Stomach (tissue), 9 donors: ENCODE measurements around the gene RPL10A. TPM values are rescaled to one million over a fixed set of nuclear protein-coding genes. Genes with fewer than 3 reads are reported as not detected.

Source experiments
- DNase-seq, 2 donors: peaks; one replicate each; pipeline versions ENCODE4 v3.0.0 to v3.0.0-alpha.2; 2013 to 2019
- H3K27ac ChIP-seq, 5 donors: fragments of 200-600 bp in 4 of 5; sonication (generic) in 4 of 5; one replicate each; pipeline ENCODE4 v1.5.1; 2013 to 2019; ENCODE audit warnings: mild to moderate bottlenecking in 1 of 5, moderate library complexity in 1 of 5
- H3K27me3 ChIP-seq, 3 donors: fragments of 200-600 bp; sonication (generic); one replicate each; pipeline ENCODE4 v1.5.1; 2017 to 2019; ENCODE audit warnings: mixed run types in 1 of 3
- H3K36me3 ChIP-seq, 4 donors: fragments of 200-600 bp; sonication (generic); 1 replicate in 3 of 4; 2 replicates in 1 of 4; pipeline ENCODE4 v1.5.1; 2016 to 2019
- H3K4me1 ChIP-seq, 4 donors: fragments of 200-600 bp; sonication (generic); one replicate each; pipeline ENCODE4 v1.5.1; 2016 to 2019
- H3K4me3 ChIP-seq, 4 donors: fragments of 200-600 bp; sonication (generic) in 3 of 4; one replicate each; pipeline ENCODE4 v1.5.1; 2016 to 2019; ENCODE audit warnings: mild to moderate bottlenecking in 1 of 4
- H3K9me3 ChIP-seq, 4 donors: fragments of 200-600 bp; sonication (generic); one replicate each; pipeline ENCODE4 v1.5.1; 2016 to 2019
- EP300 ChIP-seq: sonication (generic); formaldehyde crosslinking; IDR thresholded peaks from one replicate; pipeline ENCODE4 v1.6.1; 2017; ENCODE audit warnings: antibody characterized with exemption
- POLR2A ChIP-seq, 4 donors: fragments of 450-650 bp; IDR thresholded peaks; one replicate each; pipeline ENCODE4 v1.6.1; 2016; ENCODE audit warnings: antibody characterized with exemption in 4 of 4, control low read depth in 2 of 4, mild to moderate bottlenecking in 1 of 4, moderate library complexity in 1 of 4
- POLR2AphosphoS5 ChIP-seq, 3 donors: sonication (generic); formaldehyde crosslinking; IDR thresholded peaks; one replicate each; pipeline ENCODE4 v1.6.1; 2016; ENCODE audit warnings: antibody characterized with exemption in 3 of 3
- WGBS, 5 donors: extraction: QIAGEN DNeasy Blood & Tissue Kit in 3 of 5; methylation state at CpG; one replicate each; pipeline versions ENCODE4 v1.1.5 to v1.1.7; 2013 to 2018; 5-methylcytosine and 5-hydroxymethylcytosine counted together
- intact Hi-C: fragments of 100-400 bp; cut with DNase I; formaldehyde crosslinking; loops from one replicate; pipeline ENCODE4 v1.15.1; 2023; ENCODE audit warnings: low total_unique reads
- polyA plus RNA-seq, 3 donors: library from polyadenylated mRNA; stranded (reverse); fragments of 200-250 nt; gene quantifications; one replicate each; pipeline ENCODE4 v1.2.3, GENCODE V29; 2013
- total RNA-seq, 5 donors: library from RNA; depleted of rRNA; stranded (reverse); fragments of >200 nt; gene quantifications; one replicate each; pipeline versions ENCODE4 v1.1.0 to v1.2.3, GENCODE V29; 2014 to 2016
- TF ChIP-seq, protein P1 (sequence below), 7 experiments: fragments of 450-650 bp in 4 of 7; fragments of 200-600 bp in 3 of 7; sonication (generic) in 3 of 7; IDR thresholded peaks; one replicate each; pipeline ENCODE4 v1.5.1; 2016 to 2019; ENCODE audit warnings: antibody characterized with exemption in 7 of 7, control low read depth in 2 of 7, mild to moderate bottlenecking in 1 of 7
- donor health status: healthy with polysubstance abuse.
- donor health status: Bipolar disorder and iron deficiency.
- donor health status: healthy.

Gene RPL10A
- total and polyA plus RNA-seq, 8 donors: 584 to 2,710 (median 1,962) TPM

DNA sequence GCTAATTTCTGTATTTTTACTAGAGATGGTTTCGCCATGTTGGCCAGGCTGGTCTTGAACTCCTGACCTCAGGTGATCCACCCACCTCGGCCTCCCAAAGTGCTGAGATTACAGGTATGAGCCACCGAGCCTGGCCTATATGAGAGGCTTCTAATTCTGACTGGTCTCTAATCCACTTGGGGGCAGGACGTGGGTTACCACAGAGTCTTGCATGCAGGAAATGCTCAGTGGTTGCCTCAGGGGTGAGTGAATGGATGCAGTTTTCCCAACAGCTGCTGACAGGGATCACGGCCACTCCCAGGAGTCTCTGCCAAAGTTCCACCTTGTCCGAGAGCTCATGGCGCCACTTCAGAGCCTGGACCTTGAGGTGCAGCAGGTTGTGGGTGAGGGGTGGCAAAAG lies 22.5 kb upstream of the RPL10A start:
- 79 to 86% (median 83%) methylated on average over 6 to 7 of the region's 7 CpGs for WGBS, 5 donors
- Histone ChIP-seq H3K27ac (no peak overlapping the region), H3K4me3 (no peak overlapping the region), H3K4me1 (no peaks in the 10 kb centered on the region), H3K9me3 (no peaks in the 10 kb centered on the region), H3K36me3 (no peaks in the 10 kb centered on the region), H3K27me3 (no peaks in the 10 kb centered on the region)
- DNase-seq: no peak
- intact Hi-C loops: no loop called here
- no peak for TF ChIP-seq EP300
- TF ChIP-seq POLR2AphosphoS5 (IDR thresholded peaks at IDR 0.05): no peak
- TF ChIP-seq, protein P1, sequence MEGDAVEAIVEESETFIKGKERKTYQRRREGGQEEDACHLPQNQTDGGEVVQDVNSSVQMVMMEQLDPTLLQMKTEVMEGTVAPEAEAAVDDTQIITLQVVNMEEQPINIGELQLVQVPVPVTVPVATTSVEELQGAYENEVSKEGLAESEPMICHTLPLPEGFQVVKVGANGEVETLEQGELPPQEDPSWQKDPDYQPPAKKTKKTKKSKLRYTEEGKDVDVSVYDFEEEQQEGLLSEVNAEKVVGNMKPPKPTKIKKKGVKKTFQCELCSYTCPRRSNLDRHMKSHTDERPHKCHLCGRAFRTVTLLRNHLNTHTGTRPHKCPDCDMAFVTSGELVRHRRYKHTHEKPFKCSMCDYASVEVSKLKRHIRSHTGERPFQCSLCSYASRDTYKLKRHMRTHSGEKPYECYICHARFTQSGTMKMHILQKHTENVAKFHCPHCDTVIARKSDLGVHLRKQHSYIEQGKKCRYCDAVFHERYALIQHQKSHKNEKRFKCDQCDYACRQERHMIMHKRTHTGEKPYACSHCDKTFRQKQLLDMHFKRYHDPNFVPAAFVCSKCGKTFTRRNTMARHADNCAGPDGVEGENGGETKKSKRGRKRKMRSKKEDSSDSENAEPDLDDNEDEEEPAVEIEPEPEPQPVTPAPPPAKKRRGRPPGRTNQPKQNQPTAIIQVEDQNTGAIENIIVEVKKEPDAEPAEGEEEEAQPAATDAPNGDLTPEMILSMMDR (IDR thresholded peaks at IDR 0.05): no peak
- no peak for TF ChIP-seq POLR2A (IDR thresholded peaks at IDR 0.05)

DNA sequence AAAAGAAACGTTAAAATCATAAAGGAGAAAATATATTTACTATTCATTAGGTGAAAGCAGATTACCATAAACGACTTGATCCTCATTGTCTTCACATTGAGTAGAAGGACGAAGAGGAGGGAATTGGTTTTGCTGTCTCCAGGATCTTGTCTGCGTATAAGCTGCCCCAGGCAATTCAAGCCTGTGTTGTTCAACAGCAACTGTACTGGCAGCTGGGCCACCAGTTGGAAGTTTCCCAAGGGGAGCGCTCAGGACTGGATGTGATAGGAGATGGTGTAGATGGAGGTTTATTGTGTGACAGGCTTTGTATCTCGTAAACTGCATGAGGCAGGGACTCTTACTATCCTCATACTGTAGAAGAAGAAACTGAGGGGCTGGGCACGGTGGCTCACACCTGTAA lies 20.0 kb upstream of the RPL10A start:
- no peak overlapping the region for H3K27ac ChIP-seq
- TF ChIP-seq POLR2AphosphoS5 (IDR thresholded peaks at IDR 0.05) (no peak), POLR2A (IDR thresholded peaks at IDR 0.05) (no peak), EP300 (no peak)
- TF ChIP-seq, protein P1 (IDR thresholded peaks at IDR 0.05): no peak
- no peaks in the 10 kb centered on the region for H3K27me3 ChIP-seq
- DNase-seq: no peak
- H3K4me1 ChIP-seq: peaks cover 9 to 16% (median 14%) of the 10 kb centered on the region in 4 donors
- H3K4me3 ChIP-seq: no peak overlapping the region
- H3K36me3 ChIP-seq: no peaks in the 10 kb centered on the region
- H3K9me3 ChIP-seq: no peaks in the 10 kb centered on the region
- intact Hi-C loops: no loop called here
- WGBS, 5 donors: 72 to 80% (median 74%) methylated on average over 7 of the region's 7 CpGs

DNA sequence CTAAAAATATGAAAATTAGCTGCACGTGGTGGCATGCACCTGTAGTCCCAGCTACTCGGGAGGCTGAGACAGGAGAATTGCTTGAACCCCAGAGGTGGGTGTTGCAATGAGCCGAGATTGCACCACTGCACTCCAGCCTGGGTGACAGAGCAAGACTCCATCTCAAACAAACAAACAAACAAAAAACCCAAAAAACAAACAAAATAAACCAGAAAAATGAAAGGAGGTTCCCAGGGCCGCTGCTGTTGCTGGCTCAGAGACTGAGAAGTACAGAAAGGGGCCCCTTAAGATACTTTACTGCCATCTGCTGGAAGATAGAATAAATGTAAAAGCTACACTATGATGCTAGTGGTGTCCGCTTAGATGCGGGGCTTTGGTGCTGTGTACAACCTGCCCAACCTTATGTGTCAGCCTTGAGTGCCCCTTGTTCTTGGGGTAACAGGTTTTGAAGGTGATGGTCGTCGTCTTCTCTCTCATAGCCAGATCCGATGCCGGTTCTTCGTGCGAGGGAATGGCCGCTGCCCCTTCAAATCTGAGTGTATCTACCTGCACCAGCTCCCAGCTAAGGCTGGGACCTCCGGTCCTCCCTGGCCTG lies 18.8 kb upstream of the RPL10A start:
- H3K27ac ChIP-seq: no peak overlapping the region
- intact Hi-C loops: no loop called here
- H3K36me3 ChIP-seq: no peaks in the 10 kb centered on the region
- H3K4me1 ChIP-seq: peaks cover 15 to 28% (median 22%) of the 10 kb centered on the region in 4 donors
- H3K4me3 ChIP-seq: no peak overlapping the region
- H3K9me3 ChIP-seq: no peaks in the 10 kb centered on the region
- peak; percentile 33 to 86 for DNase-seq
- 25 to 35% (median 28%) methylated on average over 8 to 14 of the region's 14 CpGs for WGBS, 5 donors
- no peaks in the 10 kb centered on the region for H3K27me3 ChIP-seq
- TF ChIP-seq, protein P1 (IDR thresholded peaks at IDR 0.05): peak in 5 of 7 experiments; percentile 53 to 79 (median 67)
- no peak for TF ChIP-seq EP300
- TF ChIP-seq POLR2AphosphoS5 (IDR thresholded peaks at IDR 0.05): peak in 1 of 3 donors; percentile 14
- TF ChIP-seq POLR2A (IDR thresholded peaks at IDR 0.05): no peak

DNA sequence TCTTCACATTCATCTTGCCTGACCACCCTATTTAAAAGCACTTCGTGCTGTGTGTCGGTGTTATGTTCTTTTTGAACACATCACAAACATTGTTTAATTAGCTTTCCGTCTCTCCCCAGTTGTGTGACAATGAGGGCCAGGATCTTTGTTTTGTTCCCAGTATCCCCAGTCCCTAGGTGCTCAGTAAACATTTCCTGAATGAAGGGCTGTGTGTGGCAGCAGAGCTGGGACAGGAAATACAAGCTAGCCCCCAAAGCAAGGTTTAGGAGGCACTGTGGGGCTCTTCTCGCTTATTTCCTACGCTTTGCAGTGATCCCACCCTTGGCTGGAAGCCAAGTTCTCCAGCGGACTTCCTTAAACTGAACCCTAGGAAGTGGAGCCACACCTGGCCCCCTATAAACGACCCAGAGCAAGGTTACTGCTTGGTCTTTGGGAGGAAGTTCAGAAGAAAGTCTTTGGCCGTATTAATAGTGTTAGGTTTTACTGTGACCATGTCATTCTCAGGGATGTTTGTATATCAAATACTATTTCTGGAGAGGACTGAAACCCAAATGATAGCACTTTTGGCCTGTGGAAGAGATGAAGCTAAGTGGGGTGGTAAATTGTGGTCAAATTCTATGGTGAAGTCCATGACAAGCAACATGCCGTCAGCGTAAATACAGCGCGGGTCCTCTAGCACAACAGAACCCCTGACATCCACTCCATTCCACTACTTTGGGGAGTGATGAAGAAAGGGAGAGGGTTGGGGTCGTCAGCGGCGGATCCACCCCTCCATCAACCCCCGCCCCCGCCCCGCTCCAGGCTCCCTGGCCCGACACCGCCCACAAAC lies 16.6 kb upstream of the RPL10A start:
- WGBS, 5 donors: 8 to 14% (median 9%) methylated on average over 15 to 20 of the region's 20 CpGs
- peaks cover 0 to 12% (median 11%) of the 10 kb centered on the region in 4 donors for H3K36me3 ChIP-seq
- intact Hi-C loops: loop anchor here (5.0 kb wide), 2 partner anchors 109 to 154 kb away; partner anchors contain the start of genes DEF6 and PPARD
- H3K9me3 ChIP-seq: no peaks in the 10 kb centered on the region
- H3K27ac ChIP-seq: peak overlapping the region in 4 of 5 donors; percentile 61 to 88 (median 83)
- DNase-seq: peak in 1 of 2 donors; percentile 65
- no peaks in the 10 kb centered on the region for H3K27me3 ChIP-seq
- TF ChIP-seq POLR2A (IDR thresholded peaks at IDR 0.05) (no peak), EP300 (no peak), POLR2AphosphoS5 (IDR thresholded peaks at IDR 0.05) (no peak)
- TF ChIP-seq, protein P1 (IDR thresholded peaks at IDR 0.05): no peak
- peaks cover 15 to 32% (median 25%) of the 10 kb centered on the region in 4 donors for H3K4me1 ChIP-seq
- H3K4me3 ChIP-seq: peak overlapping the region; percentile 58 to 78 (median 71)
